GM12891 (cell line): Measurements from ENCODE around the gene FBXW11.

Experiments used
- POLR2A ChIP-seq: IDR thresholded peaks from 2 replicates; pipeline ENCODE4 v1.6.1; 2011; ENCODE audit warnings: low read depth, low read length, control low read depth
- POLR2AphosphoS5 ChIP-seq: IDR thresholded peaks from 2 replicates; pipeline ENCODE4 v1.6.1; 2011; ENCODE audit warnings: low read depth, low read length, control low read depth
- SPI1 ChIP-seq: IDR thresholded peaks from 2 replicates; pipeline ENCODE4 v1.6.1; 2011; ENCODE audit warnings: low read depth, low read length, control low read depth

GRCh38 chr5:172052450-172053236 is 46.2 kb upstream of the FBXW11 start:
- TF ChIP-seq POLR2A (no peak), POLR2AphosphoS5 (no peak), SPI1 (no peak)
